Uterus (tissue), 4 donors: ENCODE data around the gene STRN3. TPM values are rescaled to one million over a fixed set of nuclear protein-coding genes. Genes with fewer than 3 reads are reported as not detected.

Source experiments
- DNase-seq, 2 donors: peaks; one replicate each; pipeline ENCODE4 v3.0.0-alpha.2; 2019 to 2020
- H3K27ac ChIP-seq, 2 donors: fragments of 200-600 bp; sonication (generic); 1 replicate in 1 of 2; 2 replicates in 1 of 2; pipeline ENCODE4 v1.5.1; 2016 to 2018
- H3K27me3 ChIP-seq, 2 donors: fragments of 200-600 bp; sonication (generic); one replicate each; pipeline ENCODE4 v1.5.1; 2018 to 2019; ENCODE audit warnings: control low read depth in 1 of 2
- H3K36me3 ChIP-seq, 2 donors: fragments of 200-600 bp; sonication (generic); one replicate each; pipeline ENCODE4 v1.5.1; 2019; ENCODE audit warnings: control low read depth in 1 of 2
- H3K4me1 ChIP-seq, 2 donors: fragments of 200-600 bp; sonication (generic); one replicate each; pipeline ENCODE4 v1.5.1; 2018 to 2019; ENCODE audit warnings: control low read depth in 1 of 2
- H3K4me3 ChIP-seq, 2 donors: fragments of 200-600 bp; sonication (generic); 1 replicate in 1 of 2; 2 replicates in 1 of 2; pipeline ENCODE4 v1.5.1; 2018 to 2019; ENCODE audit warnings: mild to moderate bottlenecking in 1 of 2
- H3K9me3 ChIP-seq, 2 donors: fragments of 200-600 bp; sonication (generic); one replicate each; pipeline ENCODE4 v1.5.1; 2019; ENCODE audit warnings: control low read depth in 1 of 2
- CTCF ChIP-seq, 4 experiments: fragments of 200-600 bp in 2 of 4; fragments of 450-650 bp in 2 of 4; sonication (generic) in 2 of 4; IDR thresholded peaks; one replicate each; pipeline ENCODE4 v1.5.1; 2016 to 2019; ENCODE audit warnings: antibody characterized with exemption in 4 of 4, mild to moderate bottlenecking in 2 of 4, moderate library complexity in 1 of 4
- POLR2A ChIP-seq, 2 donors: fragments of 450-650 bp; IDR thresholded peaks; one replicate each; pipeline ENCODE4 v1.6.1; 2016; ENCODE audit warnings: antibody characterized with exemption in 2 of 2, mild to moderate bottlenecking in 1 of 2, moderate library complexity in 1 of 2
- intact Hi-C: fragments of 100-400 bp; cut with DNase I; formaldehyde crosslinking; loops from one replicate; pipeline ENCODE4 v1.15.1; 2023; ENCODE audit warnings: low total_unique reads
- microRNA counts, 2 donors: library from miRNA; unstranded; fragments of <30 nt; microRNA quantifications; one replicate each; lab custom pipeline; 2016 to 2017
- microRNA-seq: library from miRNA; unstranded; fragments of <30 nt; microRNA quantifications from one replicate; pipeline ENCODE4, GENCODE V29; 2016; ENCODE audit warnings: borderline microRNAs expressed, borderline replicate concordance
- small RNA-seq: library from RNA; depleted of rRNA; stranded (forward); fragments of <200 nt; gene quantifications from one replicate; pipeline ENCODE3, GENCODE V24; 2016
- total RNA-seq, 4 donors: library from RNA; depleted of rRNA in 3 of 4; stranded (reverse); fragments of >200 nt in 3 of 4; gene quantifications; one replicate each; pipeline versions ENCODE4 v1.1.0 to v1.2.4, GENCODE V29; 2014 to 2023
- donor health status: DM: yes; HTN: yes; CAD: no.

Gene STRN3
- total RNA-seq, 4 donors from 2014 or later, result 25.9 to 82.0 (median 65.0) TPM

- no peaks in the 10 kb centered on the region for H3K36me3 ChIP-seq
- no peaks in the 10 kb centered on the region for H3K9me3 ChIP-seq
- no peak for TF ChIP-seq POLR2A (IDR thresholded peaks at IDR 0.05)
- no peak for TF ChIP-seq CTCF (IDR thresholded peaks at IDR 0.05)
- no peaks in the 10 kb centered on the region for H3K4me1 ChIP-seq
- H3K4me3 ChIP-seq, result no peak overlapping the region
- H3K27ac ChIP-seq, result no peak overlapping the region
- intact Hi-C loops, result no loop called here
- DNase-seq, result no peak
- no peaks in the 10 kb centered on the region for H3K27me3 ChIP-seq
Observed at GRCh38 chr14:30848449-30849240, 177.5 kb downstream of the STRN3 start.

MicroRNA genes within 50 kb of the gene (microRNA counts, 767-probe panel; counts per million panel counts)
- 0 counts per million in 2 donors for microRNA hsa-miR-624-3p (lab: Ali Mortazavi, UCI)

Small RNAs within 50 kb of the gene (microRNA-seq; reads per million reads assigned to microRNA genes)
- 8.8 reads per million, percentile 17 among the genes with 10 or more reads in this experiment for gene MIR624

Small RNAs within 50 kb of the gene (small RNA-seq; reads per million reads assigned to genes)
- not detected for gene HIGD1AP17
- gene MIR624, result not detected

Other genes with a start within 250 kb of the STRN3 start
- 1 to 10 TPM in 2 of 4 donors, under 1 TPM in 1, not detected in 1; 0.30 to 6.5 (median 1.8) TPM for gene COCH, start 151.8 kb downstream of the STRN3 start, total RNA-seq
- gene AP4S1, start 730 bp downstream of the STRN3 start, total RNA-seq, result 10 to 100 TPM in 2 of 4 donors, 1 to 10 TPM in 2; 2.3 to 30.4 (median 9.9) TPM
- 100 to 1,000 TPM in 3 of 4 donors, 10 to 100 TPM in 1; 99.4 to 434 (median 307) TPM for gene HECTD1, start 181.4 kb upstream of the STRN3 start, total RNA-seq